Limb (tissue), 2 donors: ENCODE data around the gene GPNMB.
A peak's percentile ranks its signal among the peaks of the same experiment; 100 is the strongest.
"Not testable (repeated sequence)": the region's sequence is repeated elsewhere in the genome, so short reads cannot be mapped to it uniquely, and the experiment has no call there.

Experiments
- DNase-seq, 2 donors: peaks; one replicate each; pipeline ENCODE4 v3.0.0-alpha.2; 2016; ENCODE audit errors: extremely low spot score in 2 of 2

GPNMB gene

GRCh38 chr7:23246555-23246954, at the start of gene GPNMB:
Gene GPNMB (plus strand): TSS chr7:23246775. CDS start chr7:23246858, 83 bp downstream.
- peak in 1 of 2 donors; percentile 62 for DNase-seq

DNA sequence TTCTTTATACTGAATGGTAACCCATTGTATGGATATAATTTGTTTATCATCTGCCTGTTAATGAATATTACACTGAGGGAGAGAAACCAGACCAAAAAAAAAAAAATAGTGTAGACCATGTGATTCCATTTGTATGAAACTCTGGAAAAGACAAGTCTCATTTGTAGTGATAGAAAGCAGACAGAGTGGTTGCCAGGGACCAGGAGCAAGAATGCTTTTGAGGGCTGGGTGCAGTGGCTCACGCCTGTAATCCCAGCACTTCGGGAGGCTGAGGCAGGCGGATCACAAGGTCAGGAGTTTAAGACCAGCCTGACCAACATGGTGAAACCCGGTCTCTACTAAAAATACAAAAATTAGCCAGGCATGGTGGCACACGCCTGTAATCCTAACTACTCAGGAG, 48.8 kb upstream of the GPNMB start:
- not testable (repeated sequence) for DNase-seq

DNA sequence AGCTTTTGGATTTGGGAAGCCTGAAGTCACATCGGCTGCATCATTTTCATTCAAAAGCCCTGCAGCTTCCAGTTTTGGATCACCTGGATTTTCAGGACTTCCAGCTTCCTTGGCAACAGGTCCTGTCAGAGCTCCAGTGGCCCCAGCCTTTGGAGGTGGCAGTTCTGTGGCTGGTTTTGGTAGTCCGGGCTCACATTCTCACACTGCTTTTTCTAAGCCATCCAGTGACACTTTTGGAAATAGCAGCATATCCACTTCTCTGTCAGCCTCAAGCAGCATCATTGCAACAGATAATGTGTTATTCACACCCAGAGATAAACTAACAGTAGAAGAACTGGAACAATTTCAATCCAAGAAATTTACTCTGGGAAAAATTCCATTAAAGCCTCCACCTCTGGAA, 46.2 kb upstream of the GPNMB start:
- no peak for DNase-seq

DNA sequence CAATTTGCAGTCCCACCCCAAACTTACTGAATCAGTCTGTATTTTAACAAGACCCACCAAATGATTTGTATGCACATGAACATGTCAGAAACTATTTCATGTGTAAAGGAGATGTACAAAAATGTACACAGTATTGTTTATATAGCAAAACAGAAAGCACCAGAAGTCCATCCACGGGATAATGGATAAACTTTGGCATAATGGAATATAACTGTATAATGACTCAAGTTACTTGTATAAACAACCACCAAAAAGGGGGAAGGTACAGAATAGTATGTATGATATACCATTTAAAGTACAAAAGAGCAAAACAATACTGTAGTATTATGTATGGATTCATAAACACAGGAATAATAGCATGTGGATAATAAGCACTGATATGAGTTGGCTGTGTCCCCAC, 42.3 kb upstream of the GPNMB start:
- no peak for DNase-seq

GRCh38 chr7:23205577-23205908, 41.0 kb upstream of the GPNMB start:
- no peak for DNase-seq

DNA sequence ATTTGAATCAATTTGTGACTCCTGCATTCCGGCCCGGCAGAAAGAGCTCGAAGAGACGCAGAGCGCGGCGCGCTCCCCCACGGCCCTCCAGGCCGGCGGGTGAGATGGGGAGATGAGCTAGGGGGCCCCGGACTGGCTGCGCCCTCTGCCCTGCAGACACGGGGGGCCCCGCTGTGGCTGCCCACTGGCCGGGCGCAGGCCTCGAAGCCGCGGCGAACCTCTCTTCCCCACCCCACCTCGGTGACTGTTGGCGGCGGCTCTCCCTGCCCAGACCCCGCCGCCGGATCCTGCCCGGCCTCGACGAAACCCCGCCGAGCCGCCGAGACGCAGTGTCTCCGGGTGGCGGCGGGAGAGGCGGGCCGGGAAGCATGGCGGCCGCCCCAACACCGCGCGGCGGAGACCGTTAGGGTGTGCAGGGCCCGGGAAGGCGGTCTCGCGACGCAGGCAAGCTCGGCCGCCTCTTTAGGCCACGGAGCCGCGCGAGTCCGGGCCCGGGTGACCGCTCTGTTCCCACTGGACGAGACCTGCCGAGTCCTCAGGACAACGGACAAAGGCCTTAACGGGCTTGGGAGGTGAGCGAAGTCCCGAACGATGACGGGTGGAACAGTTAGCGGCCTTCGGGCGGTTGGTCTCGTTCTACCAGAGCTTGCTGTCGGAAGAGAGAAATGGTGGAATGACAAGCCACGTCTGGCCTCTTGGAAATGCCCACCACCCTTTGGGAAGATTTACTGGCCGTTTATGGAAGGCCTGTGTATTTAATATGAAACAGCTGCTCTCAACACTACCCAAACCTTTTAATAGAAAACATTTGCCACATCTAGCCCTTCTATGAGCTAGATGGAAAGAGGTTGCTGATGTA, 40.4 kb upstream of the GPNMB start:
- DNase-seq, result peak; percentile 51 to 80

- no peak for DNase-seq
Measured at GRCh38 chr7:23207021-23207420, 39.6 kb upstream of the GPNMB start.

GRCh38 chr7:23207884-23208283, 38.7 kb upstream of the GPNMB start:
- DNase-seq, result no peak

DNA sequence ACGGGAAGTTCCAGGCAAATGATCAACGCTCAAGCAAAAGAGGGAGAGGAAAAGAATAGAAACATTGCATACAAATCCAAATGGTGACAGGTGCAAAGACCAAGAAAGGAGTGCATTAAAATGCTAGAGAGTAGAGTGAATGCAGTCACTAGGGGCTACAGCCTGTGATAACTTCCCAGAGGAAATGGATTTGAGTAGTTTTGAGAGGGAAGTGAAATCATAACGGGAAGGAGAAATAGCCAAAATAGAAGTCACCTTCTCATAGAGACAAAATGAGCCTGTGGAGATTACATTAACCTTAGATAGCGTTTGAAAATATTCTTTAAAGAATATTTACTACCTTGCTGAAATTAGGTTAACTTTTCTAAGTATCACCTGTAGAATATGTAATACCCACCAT, 38.3 kb upstream of the GPNMB start:
- no peak for DNase-seq

DNA sequence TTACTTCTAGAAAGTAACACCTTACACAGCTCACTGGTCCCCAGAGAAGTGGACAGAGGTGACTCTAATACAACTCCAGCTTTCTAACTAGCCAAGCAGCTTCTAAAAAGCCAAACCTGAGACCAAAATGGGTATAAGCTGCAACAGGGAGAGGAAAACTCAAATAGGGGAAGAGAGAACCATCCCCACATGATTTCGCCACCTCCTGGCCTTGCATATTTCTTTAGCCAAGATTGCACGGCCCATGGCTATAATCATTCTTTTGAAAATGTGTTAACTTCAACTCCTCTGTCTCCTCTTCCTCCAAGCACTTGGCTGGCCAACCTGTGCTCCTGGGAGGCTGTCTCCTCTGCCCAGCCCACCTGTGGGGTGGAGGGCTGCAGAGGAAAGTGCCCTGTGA, 36.1 kb upstream of the GPNMB start:
- no peak for DNase-seq

DNA sequence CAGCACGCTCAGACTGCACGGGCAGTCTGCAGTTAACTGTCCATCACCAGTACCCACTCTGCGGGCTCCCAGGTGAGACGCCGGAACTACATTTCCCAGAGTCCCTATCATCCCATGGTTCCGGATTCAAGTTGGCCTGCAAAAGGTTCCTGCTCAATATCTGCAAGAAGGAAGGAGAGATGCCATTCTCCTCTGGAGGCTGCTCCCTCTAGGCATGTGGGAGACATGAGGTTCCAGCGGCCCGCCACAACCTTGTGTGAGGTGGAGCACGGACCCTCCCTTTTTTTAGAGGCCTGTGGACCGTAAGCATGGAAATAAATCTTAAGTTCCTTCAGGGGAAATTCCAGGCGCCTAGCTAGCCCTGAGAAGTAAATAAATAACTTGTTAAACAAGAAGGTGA, 35.0 kb upstream of the GPNMB start:
- no peak for DNase-seq

- DNase-seq, result no peak
Measured at GRCh38 chr7:23212395-23212794, 34.2 kb upstream of the GPNMB start.

DNA sequence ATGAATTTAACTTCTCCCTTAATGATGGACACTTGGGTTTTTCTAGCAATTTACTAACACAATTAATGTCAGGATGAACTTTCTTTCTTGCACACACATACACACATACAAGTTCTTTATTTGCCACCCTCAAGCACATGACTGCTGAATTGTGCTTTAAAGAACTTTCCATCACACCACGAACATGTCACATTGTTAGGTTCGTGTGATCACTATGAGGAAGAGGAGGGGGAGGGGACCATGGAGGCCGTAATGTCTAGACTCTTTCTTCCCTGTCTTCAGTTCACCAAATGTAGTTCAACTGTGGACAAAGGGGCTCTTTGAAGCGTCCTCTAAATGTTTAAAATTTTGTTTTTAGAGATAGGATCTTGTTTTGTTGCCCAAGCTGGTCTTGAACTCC, 33.7 kb upstream of the GPNMB start:
- DNase-seq, result no peak

DNA sequence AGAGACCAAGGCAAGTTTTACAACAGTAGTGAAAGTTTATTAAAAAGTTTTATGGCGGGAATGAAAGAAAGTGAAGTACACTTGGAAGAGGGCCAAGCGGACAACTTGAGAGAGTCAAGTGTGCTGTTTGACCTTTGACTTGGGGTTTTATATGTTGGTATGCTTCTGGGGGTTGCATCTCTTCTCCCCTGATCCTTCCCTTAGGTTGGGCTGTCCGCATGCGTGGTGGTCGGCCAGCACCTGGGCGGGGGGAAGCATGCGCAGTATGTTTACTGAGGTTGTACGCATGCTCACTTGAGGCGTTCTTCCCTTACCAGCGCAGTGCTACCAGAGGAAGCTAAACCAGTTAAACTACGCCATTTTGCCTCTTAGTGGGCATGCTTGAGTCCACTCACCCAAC, 32.8 kb upstream of the GPNMB start:
- no peak for DNase-seq

DNA sequence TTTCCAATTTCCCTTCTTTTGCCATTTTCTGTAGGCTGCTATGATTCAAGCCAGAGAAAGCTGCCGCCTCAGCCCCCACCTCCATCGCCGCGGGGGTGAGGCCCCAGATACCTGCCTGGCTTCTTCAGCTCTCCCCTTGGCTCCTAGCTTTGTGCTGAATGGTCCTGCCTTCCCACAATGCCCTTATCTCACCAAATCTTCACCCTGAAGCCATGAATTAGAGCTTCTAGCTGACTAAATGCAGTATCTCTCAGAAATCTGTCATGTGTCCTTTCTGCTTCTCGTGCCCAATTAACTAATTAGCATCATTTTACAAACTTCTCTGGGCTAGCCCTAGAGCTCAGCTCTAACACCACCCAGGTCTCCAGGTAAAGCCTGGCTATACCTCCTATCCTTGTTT, 32.2 kb upstream of the GPNMB start:
- DNase-seq, result no peak

- DNase-seq, result no peak
Measured at GRCh38 chr7:23214938-23215337, 31.6 kb upstream of the GPNMB start.

- DNase-seq, result no peak
Measured at GRCh38 chr7:23216021-23216420, 30.6 kb upstream of the GPNMB start.

GRCh38 chr7:23218196-23218595, 28.4 kb upstream of the GPNMB start:
- no peak for DNase-seq

DNA sequence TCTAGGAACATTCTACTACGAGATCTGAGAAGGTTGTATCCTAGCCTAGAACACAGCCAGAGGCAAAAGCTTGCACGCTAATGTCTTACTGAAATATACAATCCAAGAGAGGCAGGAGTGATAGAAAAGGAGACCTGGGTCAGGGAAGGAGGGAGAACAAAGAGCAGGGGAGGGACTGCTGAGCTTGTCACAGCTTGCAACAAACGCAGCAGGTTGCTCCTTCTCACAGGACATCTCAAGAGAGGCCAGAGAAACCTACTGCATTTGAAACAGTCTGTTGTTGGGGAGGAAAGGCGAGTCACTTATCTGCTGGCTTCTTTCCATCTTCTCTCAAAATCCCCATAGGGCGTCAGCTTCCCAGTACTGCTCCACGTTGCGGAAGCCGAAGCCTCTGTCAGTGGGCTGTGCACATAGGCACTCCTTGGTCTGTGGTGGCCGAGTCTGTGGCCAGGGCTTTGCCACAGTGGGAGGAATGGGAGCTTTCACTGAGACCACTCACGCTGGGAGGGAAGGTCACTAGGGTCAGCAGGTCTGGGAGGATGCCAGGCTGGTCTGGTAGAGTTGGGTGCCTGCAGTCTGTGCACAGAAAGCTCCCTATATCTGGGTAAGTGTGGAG, 25.8 kb upstream of the GPNMB start:
- no peak for DNase-seq

DNA sequence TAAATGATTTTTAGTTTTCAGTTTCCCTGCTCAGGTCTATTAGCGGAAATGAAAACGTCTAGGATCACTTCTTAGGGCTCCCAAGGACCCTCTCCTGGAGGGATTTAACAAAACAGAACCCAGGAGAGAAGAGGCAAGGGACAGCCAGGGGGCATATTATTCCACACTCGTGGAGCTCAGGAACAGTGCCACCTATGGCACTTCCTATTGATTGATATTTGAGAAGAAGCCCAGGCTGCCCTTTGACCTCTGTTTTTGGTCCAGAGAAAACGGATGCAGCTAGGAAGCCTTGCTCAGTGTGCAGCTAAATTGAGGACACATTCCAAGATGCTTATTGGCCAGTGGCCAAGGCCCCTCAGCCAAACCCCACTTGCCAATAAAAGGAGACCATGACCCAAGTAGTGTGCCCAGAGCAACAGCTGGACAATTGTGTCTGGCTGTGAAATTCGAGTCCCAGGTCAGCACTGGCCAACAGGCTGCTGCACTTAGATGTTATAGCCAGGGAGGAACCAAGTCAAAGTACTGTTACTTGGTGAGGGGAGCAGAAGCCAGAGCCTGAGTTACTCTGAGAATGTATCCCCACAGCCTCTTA, 24.0 kb upstream of the GPNMB start:
- DNase-seq, result no peak

- DNase-seq, result not testable (repeated sequence)
Measured at GRCh38 chr7:23224364-23224763, 22.2 kb upstream of the GPNMB start.

DNA sequence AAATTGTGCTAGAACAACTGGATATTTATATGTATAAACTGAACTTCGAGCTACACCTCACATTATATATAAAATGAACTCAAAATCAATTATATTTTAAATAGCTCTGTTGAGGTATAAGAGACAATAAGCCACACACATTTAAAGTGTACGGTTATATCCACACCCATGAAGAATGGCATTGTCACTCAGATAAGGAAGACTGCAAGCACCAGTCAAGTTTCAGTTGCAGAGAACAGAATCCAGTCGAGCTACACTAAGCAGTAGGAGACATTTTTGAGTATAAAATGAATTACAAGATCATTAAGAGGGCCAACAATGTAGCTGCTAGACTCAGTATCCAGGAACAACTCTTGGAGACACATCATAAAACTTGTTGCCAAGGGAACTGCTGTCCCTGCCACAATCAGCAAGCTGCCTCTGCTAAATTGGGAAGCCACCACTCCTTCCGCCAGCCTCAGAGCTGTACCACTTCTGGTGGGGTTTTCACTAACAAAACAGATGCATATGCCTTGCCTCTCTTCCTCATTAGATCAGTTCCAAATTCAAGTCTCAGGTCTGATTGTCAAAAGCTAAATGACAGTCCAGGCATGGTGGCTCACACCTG, 19.6 kb upstream of the GPNMB start:
- DNase-seq, result no peak
